Measurements from ENCODE around the gene UVRAG.

UVRAG gene

GRCh38 chr11:75810637-75811390 is 4.2 kb upstream of the UVRAG start:
- DNase-seq, result no peak

GRCh38 chr11:75811485-75811884 is 3.5 kb upstream of the UVRAG start:
- no peak for DNase-seq

GRCh38 chr11:75812542-75813040 is 2.4 kb upstream of the UVRAG start:
- no peak for DNase-seq

- DNase-seq, result no peak
These were observed 1.9 kb upstream of the UVRAG start for GRCh38 chr11:75813124-75813523.

GRCh38 chr11:75813622-75814039 is 1.4 kb upstream of the UVRAG start:
- no peak for DNase-seq

GRCh38 chr11:75814363-75814676 is 690 bp upstream of the UVRAG start:
- no peak for DNase-seq

GRCh38 chr11:75815345-75816168 is 547 bp downstream of the UVRAG start:
- DNase-seq, result peak; percentile 62

GRCh38 chr11:75816561-75817239 is 1.7 kb downstream of the UVRAG start:
- peak; percentile 15 for DNase-seq

GRCh38 chr11:75820645-75821044 is 5.6 kb downstream of the UVRAG start:
- no peak for DNase-seq

GRCh38 chr11:75821202-75821601 is 6.2 kb downstream of the UVRAG start:
- no peak for DNase-seq

- DNase-seq, result no peak
These were observed 7.5 kb downstream of the UVRAG start for GRCh38 chr11:75822541-75822940.

- DNase-seq, result no peak
These were observed 8.4 kb downstream of the UVRAG start for GRCh38 chr11:75823415-75823814.

- DNase-seq, result no peak
These were observed 8.9 kb downstream of the UVRAG start for GRCh38 chr11:75823946-75824345.

GRCh38 chr11:75826461-75827230 is 11.6 kb downstream of the UVRAG start:
- DNase-seq, result no peak

GRCh38 chr11:75827562-75827961 is 12.6 kb downstream of the UVRAG start:
- DNase-seq, result no peak

- DNase-seq, result no peak
These were observed 17.0 kb downstream of the UVRAG start for GRCh38 chr11:75831915-75832502.

- no peak for DNase-seq
These were observed 19.7 kb downstream of the UVRAG start for GRCh38 chr11:75834728-75835127.

- no peak for DNase-seq
These were observed 21.4 kb downstream of the UVRAG start for GRCh38 chr11:75836417-75836816.

GRCh38 chr11:75839851-75840250 is 24.8 kb downstream of the UVRAG start:
- DNase-seq, result no peak

- no peak for DNase-seq
These were observed 25.5 kb downstream of the UVRAG start for GRCh38 chr11:75840522-75840921.

- DNase-seq, result no peak
These were observed 26.7 kb downstream of the UVRAG start for GRCh38 chr11:75841739-75842138.

- no peak for DNase-seq
These were observed 30.3 kb downstream of the UVRAG start for GRCh38 chr11:75845324-75845723.
